CD4-positive, alpha-beta T cell treated with Interferon gamma for 1 hour (primary cell): ENCODE data around the gene PHOX2A.
A peak's percentile ranks its signal among the peaks of the same experiment; 100 is the strongest.

Source experiments
- DNase-seq: peaks from one replicate; pipeline ENCODE4 v3.0.0-alpha.2; 2020

PHOX2A gene

GRCh38 chr11:72247584-72247983, 3.6 kb upstream of the PHOX2A start:
- no peak for DNase-seq

- no peak for DNase-seq
These were observed 1.4 kb upstream of the PHOX2A start for GRCh38 chr11:72245263-72245816.

GRCh38 chr11:72244361-72245262, 636 bp upstream of the PHOX2A start:
- no peak for DNase-seq

GRCh38 chr11:72243173-72244059, 560 bp downstream of the PHOX2A start:
- no peak for DNase-seq

- DNase-seq = no peak
These were observed 1.8 kb downstream of the PHOX2A start for GRCh38 chr11:72242141-72242540.

- DNase-seq = no peak
These were observed 2.6 kb downstream of the PHOX2A start for GRCh38 chr11:72241291-72241781.

GRCh38 chr11:72240461-72241290, 3.3 kb downstream of the PHOX2A start:
- DNase-seq = no peak

- DNase-seq = peak; percentile 22
These were observed 4.0 kb downstream of the PHOX2A start for GRCh38 chr11:72239849-72240460.

- no peak for DNase-seq
These were observed 4.6 kb downstream of the PHOX2A start for GRCh38 chr11:72239313-72239848.

GRCh38 chr11:72238492-72239312, 5.3 kb downstream of the PHOX2A start:
- no peak for DNase-seq

GRCh38 chr11:72238040-72238450, 5.9 kb downstream of the PHOX2A start:
- peak; percentile 56 for DNase-seq

GRCh38 chr11:72237112-72237931, 6.7 kb downstream of the PHOX2A start:
- no peak for DNase-seq

GRCh38 chr11:72236774-72237111, 7.2 kb downstream of the PHOX2A start:
- DNase-seq = no peak

GRCh38 chr11:72236083-72236697, 7.8 kb downstream of the PHOX2A start:
- no peak for DNase-seq

GRCh38 chr11:72235351-72236057, 8.5 kb downstream of the PHOX2A start:
- DNase-seq = no peak

- no peak for DNase-seq
These were observed 9.1 kb downstream of the PHOX2A start for GRCh38 chr11:72234920-72235319.

GRCh38 chr11:72234514-72234830, 9.5 kb downstream of the PHOX2A start:
- no peak for DNase-seq

GRCh38 chr11:72233773-72234513, 10.0 kb downstream of the PHOX2A start:
- DNase-seq = no peak
